HG03196 (cell line): ENCODE measurements around the gene PAFAH2.
"Not testable (repeated sequence)": the region's sequence is repeated elsewhere in the genome, so short reads cannot be mapped to it uniquely, and the experiment has no call there.

Source experiments
- ATAC-seq: cut with Tn5 transposase; IDR thresholded peaks from one replicate; pipeline ENCODE4 v1.9.1; 2021; ENCODE audit not compliant: unreplicated experiment

Gene PAFAH2

GRCh38 chr1:25989440-25990234 lies 8.2 kb downstream of the PAFAH2 start:
- no peak for ATAC-seq

GRCh38 chr1:25987951-25988350 lies 9.9 kb downstream of the PAFAH2 start:
- ATAC-seq, result no peak

- not testable (repeated sequence) for ATAC-seq
Measured at GRCh38 chr1:25986773-25987172, 11.1 kb downstream of the PAFAH2 start.

GRCh38 chr1:25985670-25986069 lies 12.2 kb downstream of the PAFAH2 start:
- ATAC-seq, result no peak

GRCh38 chr1:25985171-25985570 lies 12.7 kb downstream of the PAFAH2 start:
- no peak for ATAC-seq

- ATAC-seq, result no peak
Measured at GRCh38 chr1:25979210-25979609, 18.7 kb downstream of the PAFAH2 start.

GRCh38 chr1:25978403-25978802 lies 19.5 kb downstream of the PAFAH2 start:
- ATAC-seq, result no peak

GRCh38 chr1:25977801-25978200 lies 20.1 kb downstream of the PAFAH2 start:
- ATAC-seq, result no peak

- ATAC-seq, result no peak
Measured at GRCh38 chr1:25973610-25974321, 24.1 kb downstream of the PAFAH2 start.

GRCh38 chr1:25971811-25972180 lies 26.1 kb downstream of the PAFAH2 start:
- no peak for ATAC-seq

GRCh38 chr1:25971066-25971810 lies 26.6 kb downstream of the PAFAH2 start:
- no peak for ATAC-seq

- ATAC-seq, result no peak
Measured at GRCh38 chr1:25967308-25967707, 30.6 kb downstream of the PAFAH2 start.

- no peak for ATAC-seq
Measured at GRCh38 chr1:25959611-25960010, 38.3 kb downstream of the PAFAH2 start.

GRCh38 chr1:25958465-25958864 lies 39.4 kb downstream of the PAFAH2 start:
- ATAC-seq, result no peak

GRCh38 chr1:25955553-25955952 lies 42.3 kb downstream of the PAFAH2 start:
- ATAC-seq, result no peak

GRCh38 chr1:25954282-25954938 lies 43.5 kb downstream of the PAFAH2 start:
- no peak for ATAC-seq

GRCh38 chr1:25952841-25953401 lies 44.9 kb downstream of the PAFAH2 start:
- ATAC-seq, result no peak

- no peak for ATAC-seq
Measured at GRCh38 chr1:25948641-25949040, 49.2 kb downstream of the PAFAH2 start.

GRCh38 chr1:25947027-25947426 lies 50.8 kb downstream of the PAFAH2 start:
- ATAC-seq, result no peak

- no peak for ATAC-seq
Measured at GRCh38 chr1:25945761-25946160, 52.1 kb downstream of the PAFAH2 start.

GRCh38 chr1:25944986-25945385 lies 52.9 kb downstream of the PAFAH2 start:
- no peak for ATAC-seq
